Gastroesophageal sphincter (tissue), 4 donors: ENCODE data around the gene PRKCD. TPM values are rescaled to one million over a fixed set of nuclear protein-coding genes. Genes with fewer than 3 reads are reported as not detected.

Experiments used
- ATAC-seq: fragments of 150-250 bp; one replicate; pipeline ENCODE4 v1.9.1; 2016; ENCODE audit warnings: mild to moderate bottlenecking, moderate library complexity
- H3K27ac ChIP-seq, 4 donors: fragments of 200-600 bp; sonication (generic) in 3 of 4; 1 replicate in 3 of 4; 2 replicates in 1 of 4; pipeline ENCODE4 v1.5.1; 2016 to 2019
- H3K27me3 ChIP-seq: fragments of 200-600 bp; sonication (generic); one replicate; pipeline ENCODE4 v1.5.1; 2019
- H3K36me3 ChIP-seq, 2 donors: fragments of 200-600 bp; sonication (generic); one replicate each; pipeline ENCODE4 v1.5.1; 2019; ENCODE audit warnings: control low read depth in 1 of 2
- H3K4me1 ChIP-seq, 3 donors: fragments of 200-600 bp; sonication (generic); 1 replicate in 2 of 3; 2 replicates in 1 of 3; pipeline ENCODE4 v1.5.1; 2016 to 2019; ENCODE audit warnings: control low read depth in 2 of 3
- H3K4me3 ChIP-seq, 2 donors: fragments of 200-600 bp; sonication (generic); one replicate each; pipeline ENCODE4 v1.5.1; 2019; ENCODE audit warnings: mild to moderate bottlenecking in 1 of 2, moderate library complexity in 1 of 2
- H3K9me3 ChIP-seq, 3 donors: fragments of 200-600 bp; sonication (generic); one replicate each; pipeline ENCODE4 v1.5.1; 2017 to 2019; ENCODE audit warnings: control low read depth in 2 of 3
- CTCF ChIP-seq, 4 experiments: fragments of 200-600 bp in 2 of 4; fragments of 450-650 bp in 2 of 4; sonication (generic) in 1 of 4; IDR thresholded peaks; one replicate each; pipeline ENCODE4 v1.5.1; 2017 to 2019; ENCODE audit warnings: antibody characterized with exemption in 4 of 4, mild to moderate bottlenecking in 2 of 4, moderate library complexity in 2 of 4
- EP300 ChIP-seq: sonication (generic); formaldehyde crosslinking; IDR thresholded peaks from one replicate; pipeline ENCODE4 v1.6.1; 2017; ENCODE audit warnings: antibody characterized with exemption, mild to moderate bottlenecking
- POLR2A ChIP-seq, 2 donors: fragments of 450-650 bp; IDR thresholded peaks; one replicate each; pipeline ENCODE4 v1.6.1; 2017; ENCODE audit warnings: antibody characterized with exemption in 2 of 2, mild to moderate bottlenecking in 2 of 2, moderate library complexity in 1 of 2
- POLR2AphosphoS5 ChIP-seq: sonication (generic); formaldehyde crosslinking; IDR thresholded peaks from one replicate; pipeline ENCODE4 v1.6.1; 2017; ENCODE audit warnings: antibody characterized with exemption
- WGBS, 2 donors: methylation state at CpG; one replicate each; pipeline ENCODE4 v1.1.5; 2018; ENCODE audit warnings: low coverage in 1 of 2; 5-methylcytosine and 5-hydroxymethylcytosine counted together
- total RNA-seq, 4 donors: library from RNA; depleted of rRNA; stranded (reverse); fragments of >200 nt; gene quantifications; one replicate each; pipeline ENCODE4 v1.1.0, GENCODE V29; 2016

Gene PRKCD
- total RNA-seq, 4 donors from 2014 or later: 5.5 to 10.1 (median 7.6) TPM

DNA sequence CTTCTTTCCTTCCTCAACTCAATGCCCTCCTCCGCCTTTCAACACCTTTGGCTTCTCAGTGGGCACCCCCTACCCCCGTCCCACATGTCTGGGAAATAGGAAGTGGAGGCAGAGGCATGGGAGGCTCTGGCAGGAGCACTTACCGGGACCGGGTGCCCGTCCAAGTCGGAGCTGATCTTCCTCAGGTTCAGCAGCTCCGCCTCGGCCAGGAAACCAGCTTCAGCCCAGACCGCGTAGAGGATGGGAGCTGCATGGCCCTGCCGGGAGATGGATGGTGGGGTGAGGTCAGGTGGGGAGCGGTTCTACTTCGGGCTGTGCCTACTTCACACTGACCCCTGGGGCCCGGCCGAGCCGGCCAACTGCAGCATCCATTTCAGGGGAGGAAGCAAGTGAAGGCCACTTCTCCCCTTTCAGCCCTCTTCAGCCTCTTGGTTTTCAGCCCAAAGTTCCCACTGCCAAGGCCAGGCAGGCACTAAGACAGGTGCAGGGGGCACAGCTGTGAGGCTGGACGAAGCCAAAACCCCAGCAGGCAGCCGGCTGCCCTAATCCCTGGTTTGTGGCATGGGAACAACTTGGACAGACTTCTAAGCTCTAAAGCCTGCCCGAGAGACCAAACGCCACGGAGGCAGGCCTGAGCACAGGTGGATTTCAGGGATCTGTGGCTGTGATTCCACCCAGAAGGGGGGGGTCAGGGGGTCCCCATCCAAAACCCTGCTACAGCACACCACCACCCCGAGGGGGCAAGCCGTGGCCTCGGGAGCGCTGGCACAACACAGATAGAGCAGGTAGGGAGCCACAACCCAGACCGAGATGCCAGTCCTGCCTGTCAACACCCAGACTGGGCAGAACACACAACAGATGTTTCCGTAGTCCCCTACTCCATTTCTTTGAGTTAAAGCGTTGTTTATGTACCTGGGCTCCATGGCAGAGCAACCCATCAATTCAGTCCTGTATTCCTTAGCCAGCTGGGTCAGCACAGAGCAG, 80.3 kb downstream of the PRKCD start:
- ATAC-seq: no peak
- 100% methylated on average over 3 of the region's 28 CpGs; no CpG with 5 or more reads in 1 of the 2 donors for WGBS, 2 donors
- H3K4me3 ChIP-seq: no peak overlapping the region
- H3K36me3 ChIP-seq: peaks cover 0 to 75% of the 10 kb centered on the region in 2 donors
- peaks cover 0 to 83% (median 20%) of the 10 kb centered on the region in 3 donors for H3K4me1 ChIP-seq
- H3K27me3 ChIP-seq: no peaks in the 10 kb centered on the region
- no peaks in the 10 kb centered on the region for H3K9me3 ChIP-seq
- TF ChIP-seq POLR2A (IDR thresholded peaks at IDR 0.05) (no peak), EP300 (no peak), CTCF (IDR thresholded peaks at IDR 0.05) (no peak), POLR2AphosphoS5 (no peak)
- H3K27ac ChIP-seq: peak overlapping the region in 3 of 4 donors; percentile 31 to 62 (median 46)

DNA sequence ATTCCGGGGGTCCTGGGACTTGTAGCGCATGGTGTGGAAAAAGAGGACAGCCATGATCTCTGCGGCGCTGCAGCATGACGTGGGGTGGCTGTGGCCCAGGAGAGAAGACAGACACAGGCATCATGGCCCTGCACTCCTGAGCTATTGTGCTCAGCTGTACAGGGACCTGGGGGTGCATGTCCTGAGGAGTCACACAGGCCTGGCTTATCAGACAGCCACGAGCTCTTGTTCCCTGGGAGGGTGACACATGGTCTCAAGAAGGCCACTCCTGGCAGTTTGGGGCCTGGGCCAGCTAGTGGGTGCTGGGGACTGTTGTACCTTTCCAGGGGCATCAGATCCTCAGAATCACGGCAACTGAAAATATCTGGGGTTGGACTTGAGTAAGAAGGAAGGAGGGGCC, 81.1 kb downstream of the PRKCD start:
- TF ChIP-seq CTCF (IDR thresholded peaks at IDR 0.05): no peak
- TF ChIP-seq EP300: no peak
- no peak for TF ChIP-seq POLR2A (IDR thresholded peaks at IDR 0.05)
- TF ChIP-seq POLR2AphosphoS5: no peak
- peaks cover 0 to 74% (median 14%) of the 10 kb centered on the region in 3 donors for H3K4me1 ChIP-seq
- no peaks in the 10 kb centered on the region for H3K27me3 ChIP-seq
- ATAC-seq: no peak
- H3K27ac ChIP-seq: peak overlapping the region in 3 of 4 donors; percentile 31 to 62 (median 38)
- H3K36me3 ChIP-seq: peaks cover 0 to 67% of the 10 kb centered on the region in 2 donors
- H3K9me3 ChIP-seq: no peaks in the 10 kb centered on the region
- no peak overlapping the region for H3K4me3 ChIP-seq
- WGBS, 2 donors: 90 to 100% methylated on average over 1 to 2 of the region's 7 CpGs

Other genes starting within 250 kb of the PRKCD start
- 10 to 100 TPM; 21.3 to 31.6 (median 21.5) TPM for gene SFMBT1, start 115.1 kb upstream of the PRKCD start, total RNA-seq
- gene RFT1, start 30.8 kb upstream of the PRKCD start, total RNA-seq: 1 to 10 TPM; 6.5 to 7.6 (median 7.2) TPM
- 100 to 1,000 TPM; 218 to 386 (median 278) TPM for gene TKT, start 94.8 kb downstream of the PRKCD start, total RNA-seq
- 10 to 100 TPM; 20.7 to 37.4 (median 27.1) TPM for gene DCP1A, start 186.3 kb downstream of the PRKCD start, total RNA-seq